Glomerular endothelial cell (primary cell): ENCODE measurements around the gene MSGN1. TPM values are rescaled to one million over a fixed set of nuclear protein-coding genes. Genes with fewer than 3 reads are reported as not detected.
A peak's percentile ranks its signal among the peaks of the same experiment; 100 is the strongest.
"Not testable (repeated sequence)": the region's sequence is repeated elsewhere in the genome, so short reads cannot be mapped to it uniquely, and the experiment has no call there.

ENCODE experiments used
- DNase-seq: peaks from one replicate; pipeline ENCODE4 v3.0.0-alpha.2; 2011; ENCODE audit warnings: low read depth, low spot score; ENCODE audit errors: extremely low read depth
- total RNA-seq: library from RNA; depleted of rRNA; stranded (reverse); fragments of >200 nt; gene quantifications from 2 replicates; pipeline ENCODE4 v1.2.3, GENCODE V29; 2015

The MSGN1 gene
- total RNA-seq, 1 donor from 2014 or later, result not detected

DNA sequence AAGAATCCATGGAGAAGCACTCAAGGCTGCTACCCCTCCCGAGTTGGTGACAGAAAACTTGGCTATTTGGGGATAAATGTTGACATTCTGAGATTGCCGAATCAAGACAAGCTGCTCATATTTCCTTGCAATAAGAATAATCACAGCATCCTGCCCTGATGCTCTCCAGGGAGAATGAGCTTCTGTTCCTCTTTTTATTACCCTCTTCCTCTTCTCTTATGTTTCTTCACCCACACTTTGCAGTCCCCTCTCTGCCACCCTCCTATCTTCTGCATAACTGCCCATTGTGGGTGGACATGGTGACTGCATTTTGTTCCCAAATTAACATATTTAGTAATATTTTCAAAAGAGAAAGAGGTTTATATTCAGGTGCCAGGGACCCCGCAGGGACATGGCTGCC, 11.9 kb upstream of the MSGN1 start:
- no peak for DNase-seq

DNA sequence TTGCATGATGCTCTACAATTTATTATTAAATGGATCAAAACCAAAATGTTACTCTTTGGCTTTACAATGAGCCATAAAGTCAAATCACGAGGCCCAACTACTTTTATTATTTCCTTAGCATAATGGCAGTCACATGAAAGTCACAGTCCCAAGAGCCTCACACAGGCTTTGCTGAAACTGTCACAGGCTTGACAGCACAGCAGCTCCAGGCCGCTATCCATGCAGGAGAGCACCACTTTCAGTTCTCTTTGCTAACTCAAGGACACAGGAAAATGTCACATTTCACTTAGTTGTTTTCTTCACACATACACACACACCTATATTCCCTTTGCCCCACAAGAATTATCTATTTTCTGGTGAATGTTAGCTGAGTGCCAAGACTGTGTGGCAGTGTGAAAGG, 11.1 kb upstream of the MSGN1 start:
- no peak for DNase-seq

DNA sequence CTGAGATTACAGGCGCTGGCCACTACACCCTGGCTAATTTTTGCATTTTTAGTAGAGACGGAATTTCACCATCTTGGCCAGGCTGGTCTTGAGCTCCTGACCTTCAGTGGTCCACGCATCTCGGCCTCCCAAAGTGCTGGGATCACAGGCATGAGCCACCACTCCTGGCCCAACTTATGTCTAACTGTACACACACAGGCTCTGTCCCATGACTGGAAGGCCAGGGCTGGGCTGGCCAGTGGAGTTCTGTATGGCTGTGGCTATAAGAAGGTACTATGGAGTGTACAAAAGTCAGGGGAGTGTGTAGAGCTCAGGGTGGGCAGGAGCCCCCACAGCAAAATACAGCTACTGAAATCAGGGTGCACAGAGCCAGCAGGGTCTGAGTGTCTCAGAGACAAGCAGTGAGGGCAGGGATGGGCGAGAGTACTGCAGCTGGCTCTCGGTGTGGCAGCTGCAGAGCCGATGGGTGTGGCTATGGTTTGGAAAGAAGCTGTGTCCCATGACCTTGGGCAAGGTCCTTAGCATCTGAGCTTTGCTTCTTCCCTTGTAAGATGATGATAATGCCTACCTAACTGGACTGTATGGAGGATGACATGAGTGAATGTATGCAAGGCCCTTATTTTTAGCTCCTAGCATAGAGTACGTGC, 10.4 kb upstream of the MSGN1 start:
- no peak for DNase-seq

DNA sequence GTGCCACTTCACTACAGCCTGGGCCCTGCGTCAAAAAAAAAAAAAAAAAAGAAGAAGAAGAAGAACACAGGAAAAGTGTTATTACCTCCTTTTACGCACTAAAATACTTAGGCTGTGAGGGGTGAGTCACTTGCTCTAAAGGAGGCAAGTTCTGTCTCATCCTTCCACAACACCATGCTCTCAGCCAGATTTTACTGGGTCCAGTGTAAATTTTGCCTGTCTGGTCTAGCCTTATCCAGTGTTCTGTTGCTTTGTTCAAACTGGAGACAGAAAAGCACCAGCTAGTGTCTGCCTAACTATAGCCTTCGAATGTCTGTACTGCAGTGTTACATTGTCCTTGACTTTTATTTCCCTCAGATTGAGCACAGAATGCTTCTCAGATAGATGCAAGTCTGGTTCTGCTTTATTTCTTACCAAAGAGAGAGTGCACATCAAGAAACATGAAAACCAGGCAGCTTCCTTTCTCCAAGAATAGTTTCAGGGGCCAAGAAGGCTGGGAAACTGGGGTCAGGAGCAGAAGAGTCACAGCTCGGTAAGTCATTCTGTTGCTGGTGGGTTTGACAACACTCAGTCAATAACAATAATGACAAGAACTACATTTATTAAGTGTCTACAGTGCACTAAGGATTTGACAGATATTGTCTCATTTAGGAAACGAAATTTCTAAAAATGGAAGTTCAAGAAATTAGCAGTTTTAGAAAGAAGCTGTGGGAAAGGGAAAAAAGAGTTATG, 3.1 kb upstream of the MSGN1 start:
- DNase-seq, result no peak

DNA sequence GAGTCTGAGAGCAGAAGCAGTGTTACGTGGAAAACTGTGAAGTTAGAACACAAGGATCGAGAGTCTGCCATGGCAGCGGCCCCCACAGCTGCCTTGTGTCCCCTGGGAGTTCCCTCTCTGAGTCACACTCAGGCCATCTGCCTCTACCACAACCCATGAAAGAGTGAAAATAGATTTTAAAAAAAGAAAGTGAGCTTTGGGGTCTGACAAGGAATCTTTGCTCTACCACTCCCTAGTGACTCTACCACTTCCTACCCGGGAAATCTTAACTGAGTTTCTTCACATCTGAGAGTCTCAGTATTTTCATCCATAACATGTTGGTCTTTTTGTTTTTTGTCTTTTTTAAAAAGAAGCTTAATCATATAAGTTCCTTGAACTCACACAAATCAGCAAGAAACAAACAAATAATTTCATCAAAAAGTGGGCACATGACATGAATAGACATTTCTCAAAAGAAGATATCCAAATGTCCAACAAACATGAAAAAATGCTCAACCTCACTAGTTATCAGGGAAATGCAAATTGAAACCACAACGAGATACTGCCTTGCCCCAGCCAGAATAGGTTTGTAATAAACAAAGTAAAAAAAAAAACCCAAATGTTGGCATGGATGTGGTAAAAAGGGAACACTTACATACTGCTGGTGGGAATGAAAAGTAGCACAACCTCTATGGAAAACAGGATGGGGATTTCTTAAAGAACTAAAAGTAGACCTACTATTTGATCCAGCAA, 2.4 kb upstream of the MSGN1 start:
- DNase-seq, result no peak

DNA sequence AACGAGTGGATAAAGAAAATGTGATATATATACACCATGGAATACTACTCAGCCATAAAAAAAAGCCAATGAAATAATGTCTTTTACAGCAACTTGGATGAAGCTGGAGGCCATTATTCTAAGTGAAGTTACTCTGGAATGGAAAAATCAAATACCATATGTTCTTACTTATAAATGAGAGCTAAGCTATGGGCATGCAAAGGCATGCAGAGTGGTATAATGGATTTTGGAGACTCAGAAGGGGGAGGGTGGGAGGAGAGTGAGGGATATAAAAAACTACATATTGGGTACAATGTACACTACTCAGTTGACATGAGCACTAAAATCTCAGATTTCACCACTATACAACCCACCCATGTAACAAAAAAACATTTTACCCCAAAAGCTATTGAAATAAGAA, 1.7 kb upstream of the MSGN1 start:
- no peak for DNase-seq

DNA sequence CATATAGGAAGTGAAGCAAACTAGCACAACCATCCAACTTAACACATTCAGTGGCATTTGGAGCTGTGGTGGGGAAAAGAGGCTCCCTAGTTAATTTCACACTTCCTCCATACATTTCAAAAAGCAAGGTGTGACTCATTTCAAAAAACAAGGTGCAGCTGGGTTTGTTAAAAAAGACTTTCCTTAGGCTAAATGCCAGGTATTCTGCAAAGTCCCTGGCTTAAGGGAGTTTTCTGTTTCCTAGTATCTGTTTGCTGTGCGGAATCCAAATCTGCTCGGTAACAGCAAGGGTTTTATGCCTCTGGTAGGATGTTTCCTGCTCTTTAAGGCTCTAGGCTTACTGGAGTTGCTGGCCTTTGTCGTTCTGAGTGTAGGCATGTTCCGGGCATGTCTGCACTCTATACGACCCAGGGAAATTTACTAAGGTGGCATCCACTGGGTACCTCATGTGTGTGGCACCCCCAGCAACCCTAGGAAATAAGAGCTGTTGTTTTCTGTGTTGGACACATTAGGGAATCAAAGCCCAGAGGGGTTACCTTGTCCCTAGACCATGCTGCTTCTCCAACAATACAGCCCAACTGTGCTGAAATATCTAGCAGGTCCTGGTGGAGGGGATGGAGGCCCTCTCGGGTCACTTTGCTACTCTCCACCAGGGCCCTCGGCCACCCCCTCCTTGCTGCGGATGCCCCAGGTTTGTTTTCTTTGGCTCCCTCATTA, 634 bp upstream of the MSGN1 start:
- no peak for DNase-seq

DNA sequence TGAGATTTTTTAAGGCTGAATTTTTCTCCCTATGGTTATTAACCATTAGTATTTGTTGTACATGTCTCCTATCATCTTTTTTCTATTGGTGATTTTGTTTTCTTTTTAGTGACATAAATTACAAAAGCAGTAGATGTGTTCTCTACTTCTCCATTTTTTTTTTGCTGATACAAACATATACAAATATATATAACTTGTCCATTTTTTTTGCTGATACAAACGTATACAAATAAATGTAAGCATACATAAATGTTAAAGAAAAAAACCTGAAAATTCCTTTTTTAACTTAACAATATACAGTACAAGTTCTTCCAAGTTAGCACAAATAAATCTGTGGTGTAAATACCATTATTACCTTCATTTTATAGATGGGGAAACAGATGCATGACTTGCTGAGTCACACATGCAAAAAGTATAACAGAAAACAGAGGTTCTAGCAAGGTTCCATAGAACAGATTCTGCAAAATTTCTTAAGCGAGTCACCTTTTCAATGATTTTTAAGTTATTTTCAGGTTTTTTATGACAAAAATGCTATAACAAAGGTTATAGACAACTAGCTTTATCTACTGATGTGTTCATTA, 2.1 kb downstream of the MSGN1 start:
- DNase-seq, result no peak

DNA sequence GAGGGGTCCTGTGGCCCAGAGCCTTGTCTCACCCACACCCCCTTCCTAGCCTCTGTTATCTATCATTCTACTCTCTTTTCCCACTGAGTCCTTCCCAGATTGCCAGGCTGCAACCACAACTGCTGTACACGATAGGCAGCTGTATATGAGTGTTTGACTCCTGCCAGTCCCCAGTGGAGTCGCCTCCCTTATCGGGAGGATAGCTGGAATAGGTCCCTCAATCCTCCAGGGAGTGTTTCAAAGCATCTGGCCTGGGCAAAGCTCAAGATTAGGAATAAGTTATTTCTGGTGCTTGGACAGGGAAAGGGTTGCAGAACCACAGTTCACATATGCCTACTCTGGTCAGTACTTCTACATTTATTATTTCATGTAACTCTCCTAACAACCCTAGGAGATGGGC, 4.8 kb downstream of the MSGN1 start:
- no peak for DNase-seq

DNA sequence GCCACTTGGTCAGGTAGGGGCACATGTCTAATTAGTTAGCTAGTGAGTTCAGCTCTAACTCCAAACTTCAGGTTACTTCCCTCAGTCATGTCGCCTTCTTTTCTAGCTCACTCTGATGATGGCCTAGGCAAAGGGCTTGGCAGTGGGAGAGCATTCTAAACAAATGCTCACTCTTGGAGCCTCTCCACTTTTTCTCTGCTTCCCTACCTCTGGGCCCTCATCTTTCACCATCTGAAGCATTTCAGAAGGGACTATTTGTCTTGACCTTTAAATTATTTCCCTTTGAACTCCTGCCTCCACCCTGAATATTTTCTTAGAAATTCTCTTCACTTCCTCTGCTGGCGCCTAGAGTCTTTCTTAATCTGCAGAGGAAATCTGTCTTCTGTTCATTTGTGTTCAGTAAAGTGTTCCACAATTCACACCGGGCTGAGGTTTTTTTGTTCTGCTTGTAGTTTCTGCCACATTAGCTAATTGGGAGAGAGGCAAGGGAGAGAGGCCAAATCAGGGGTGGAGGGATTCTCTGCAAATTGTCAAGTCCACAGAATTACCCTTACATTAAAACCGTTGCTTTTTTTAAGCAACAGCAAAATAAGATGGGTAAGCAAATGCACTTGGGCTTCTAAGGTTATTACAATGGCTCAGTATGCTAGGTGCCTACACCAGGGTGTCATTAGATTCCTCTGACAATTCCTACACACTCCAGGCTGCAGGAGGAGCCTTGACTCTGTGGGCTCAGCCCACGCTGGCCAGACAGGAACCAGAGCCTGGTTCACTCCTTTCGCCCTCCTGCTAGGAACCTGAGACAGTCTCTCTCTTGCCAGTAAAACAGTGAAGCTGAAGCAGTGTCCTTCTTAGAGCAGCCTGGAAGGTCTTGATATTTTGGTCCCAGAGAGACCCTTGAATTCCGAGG, 5.5 kb downstream of the MSGN1 start:
- DNase-seq, result no peak

DNA sequence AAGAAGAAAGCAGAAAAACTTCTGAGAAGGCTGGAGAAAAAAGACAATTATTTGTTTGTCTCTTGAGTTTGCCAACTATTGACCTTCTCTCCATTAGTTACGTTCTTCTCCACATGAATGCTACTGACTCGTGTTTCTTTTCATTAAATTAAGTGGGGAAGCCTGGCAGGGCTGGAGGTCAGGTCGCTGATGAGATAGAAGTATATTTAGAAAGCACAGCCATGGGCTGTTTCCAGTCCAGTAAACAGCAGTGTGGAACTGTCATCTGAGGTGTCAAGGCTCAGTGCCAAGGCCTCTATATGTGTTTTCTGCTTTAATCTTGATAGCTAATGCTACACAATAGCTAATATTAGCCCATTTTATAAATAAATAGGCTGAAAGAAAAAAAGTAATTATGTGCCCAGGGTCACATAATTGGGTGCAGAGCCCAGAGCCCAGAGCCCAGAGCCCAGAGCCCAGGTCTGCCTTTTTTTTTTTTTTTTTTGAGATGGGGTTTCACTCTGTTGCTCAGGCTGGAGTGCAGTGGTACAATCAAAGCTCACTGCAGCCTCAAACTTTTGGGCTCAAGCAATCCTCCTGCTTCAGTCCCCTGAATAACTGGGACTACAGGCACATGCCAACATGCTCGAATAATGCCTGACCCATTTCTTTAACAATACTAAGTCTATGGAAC, 6.3 kb downstream of the MSGN1 start:
- no peak for DNase-seq

DNA sequence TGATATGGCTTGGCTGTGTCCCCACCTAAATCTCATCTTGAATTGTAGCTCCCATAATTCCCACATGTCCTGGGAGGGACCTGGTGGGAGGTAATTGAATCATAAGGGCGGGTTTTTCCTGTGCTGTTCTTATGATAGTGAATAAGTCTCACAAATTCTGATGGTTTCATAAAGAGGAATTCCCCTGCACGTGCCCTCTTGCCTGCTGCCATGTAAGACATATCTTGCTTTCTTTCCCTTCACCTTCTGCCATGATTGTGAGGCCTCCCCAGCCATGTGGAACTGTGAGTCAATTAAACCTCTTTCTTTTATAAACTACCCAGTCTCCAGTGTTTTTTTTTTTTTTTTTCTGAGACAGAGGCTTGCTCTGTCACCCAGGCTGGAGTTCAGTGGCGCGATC, 7.4 kb downstream of the MSGN1 start:
- DNase-seq, result not testable (repeated sequence)

DNA sequence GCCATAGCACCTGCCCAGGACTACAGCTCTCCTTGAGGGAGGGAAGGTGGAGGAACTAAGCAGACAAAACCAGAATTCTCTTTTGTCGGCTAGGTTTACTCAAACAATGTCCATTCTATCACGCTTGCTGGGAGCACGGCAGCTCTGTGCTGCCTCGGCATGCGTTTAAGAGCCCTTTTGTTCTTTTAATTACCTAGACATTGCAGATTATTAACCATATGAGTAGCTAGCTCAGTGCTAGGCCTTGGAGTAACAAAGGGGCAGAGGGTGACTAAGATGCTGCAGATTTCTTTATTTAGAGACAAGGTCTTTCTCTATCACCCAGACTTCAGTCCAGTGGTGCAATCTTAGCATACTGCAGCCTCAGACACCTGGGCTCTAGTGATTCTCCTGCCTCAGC, 11.1 kb downstream of the MSGN1 start:
- no peak for DNase-seq

DNA sequence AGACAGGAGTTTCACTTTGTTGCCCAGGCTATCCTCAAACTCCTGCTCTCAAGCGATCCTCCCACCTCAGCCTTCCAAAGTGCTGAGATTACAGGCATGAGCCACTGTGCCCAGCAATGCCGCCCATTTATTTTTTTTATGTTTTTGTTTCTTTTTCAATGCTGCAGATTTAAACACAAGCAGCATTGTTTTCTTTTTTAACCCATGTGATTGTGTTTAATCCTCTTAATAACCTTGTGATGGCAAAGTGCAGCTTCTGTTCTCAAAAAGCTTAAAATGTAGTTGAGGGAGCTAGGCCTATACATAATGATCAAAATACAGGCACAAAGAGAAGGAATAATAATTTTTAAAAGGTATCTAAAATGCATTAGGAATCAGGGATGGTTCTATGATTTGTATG, 11.5 kb downstream of the MSGN1 start:
- no peak for DNase-seq

DNA sequence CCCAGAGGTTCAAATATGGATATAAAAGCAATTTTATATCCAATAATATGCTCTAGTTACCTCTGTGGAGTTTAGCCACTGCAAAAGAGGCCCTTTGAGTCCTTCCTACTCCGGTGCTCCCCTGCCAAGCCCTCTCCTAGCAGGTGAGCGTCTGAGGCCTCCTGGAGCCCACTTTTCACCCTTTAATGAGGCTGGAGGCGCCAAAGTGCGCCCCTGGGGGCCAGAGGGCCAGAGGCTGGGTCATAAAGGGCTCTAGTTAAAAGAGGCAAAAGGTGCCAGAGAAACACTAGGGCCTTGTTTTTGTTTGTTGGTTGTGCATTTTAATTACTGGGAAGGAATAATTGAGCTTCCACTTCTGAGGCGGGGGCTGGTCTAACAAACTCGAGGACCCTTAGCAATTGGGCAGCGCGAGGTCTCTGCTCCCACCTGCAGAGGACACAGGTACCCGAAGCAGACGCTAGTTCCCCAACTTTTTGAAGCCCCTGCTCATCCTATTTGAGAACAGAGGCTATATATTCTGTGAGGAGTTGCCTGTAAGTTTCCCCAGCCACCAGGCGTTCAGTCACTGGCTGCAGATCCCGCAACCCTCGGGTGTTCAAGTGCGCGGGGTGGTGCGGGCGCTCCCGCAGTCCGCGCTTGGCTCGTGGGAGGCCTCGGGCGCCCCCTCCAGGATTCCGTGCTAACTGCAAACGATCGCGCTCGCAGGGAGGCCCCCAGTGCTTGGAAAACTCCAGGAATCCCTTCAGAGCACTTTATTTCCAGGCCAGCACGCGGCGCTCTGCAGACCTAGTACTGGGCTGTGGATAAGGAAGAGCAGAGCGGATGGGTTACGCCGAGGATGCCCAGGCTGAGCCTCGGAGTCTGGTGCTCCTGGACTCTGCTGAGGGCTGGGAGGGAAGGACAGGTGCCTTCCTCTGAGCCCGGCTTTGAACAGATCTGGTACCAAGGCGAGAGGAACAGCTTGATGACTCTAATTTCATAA, 14.1 kb downstream of the MSGN1 start:
- peak; percentile 57 for DNase-seq

DNA sequence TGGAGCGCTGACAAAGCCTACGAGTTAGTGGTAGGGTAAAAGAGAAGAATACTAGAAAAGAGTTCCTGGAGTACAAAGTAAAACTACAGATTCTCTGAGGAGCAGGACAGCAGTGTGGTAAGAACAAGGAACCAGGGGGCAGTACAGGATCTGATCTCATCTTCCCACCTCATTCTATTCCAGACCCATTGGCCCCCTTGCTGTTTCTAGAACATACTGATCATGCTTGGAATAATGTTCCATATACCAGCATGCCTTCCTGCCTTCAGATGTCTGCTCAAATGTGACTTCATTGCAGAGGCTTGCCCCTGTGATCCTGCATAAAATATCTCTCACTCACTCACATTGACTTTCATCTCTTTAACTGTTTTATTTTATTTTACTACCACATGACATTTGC, 19.3 kb downstream of the MSGN1 start:
- DNase-seq, result no peak

DNA sequence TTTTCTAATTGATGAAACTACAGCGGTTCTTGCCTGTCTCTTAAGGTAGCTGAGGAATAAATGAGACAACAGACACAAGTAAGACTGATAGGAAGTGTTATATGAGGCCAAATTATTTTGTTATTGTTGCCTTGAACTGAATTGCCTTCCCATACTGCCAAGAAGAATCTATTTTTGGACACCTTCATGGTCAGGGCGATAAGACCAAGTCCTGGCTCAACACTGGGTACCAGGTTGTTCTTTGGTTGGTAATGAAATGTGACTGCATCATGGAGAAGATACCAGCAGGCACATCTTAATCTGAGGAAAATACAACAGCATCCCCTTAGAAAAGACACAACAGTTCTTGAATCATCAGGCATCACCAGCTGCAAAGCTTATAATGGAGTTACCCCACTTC, 23.7 kb downstream of the MSGN1 start:
- no peak for DNase-seq

DNA sequence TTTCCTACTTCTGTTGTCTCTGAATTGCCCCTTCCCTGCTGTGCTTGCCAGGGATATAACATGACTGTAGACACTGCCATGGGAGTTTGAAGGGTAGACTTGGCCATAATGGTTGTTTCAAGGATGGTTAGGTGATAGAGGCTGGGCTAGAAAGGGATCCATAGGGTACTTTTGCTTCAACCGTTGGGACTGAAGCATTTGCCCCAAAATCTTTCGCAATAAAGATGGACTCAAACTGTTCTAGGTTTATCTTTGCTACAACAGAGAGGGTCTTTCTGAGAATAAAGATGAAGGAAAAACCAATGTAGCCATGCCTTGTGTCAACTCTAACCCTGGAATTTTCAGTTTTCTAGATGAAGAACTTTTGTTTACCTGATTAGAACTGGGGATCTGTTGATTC, 27.2 kb downstream of the MSGN1 start:
- no peak for DNase-seq
